Pancreas (tissue), 10 donors: ENCODE results near the gene RUFY1. TPM values are rescaled to one million over a fixed set of nuclear protein-coding genes. Genes with fewer than 3 reads are reported as not detected.

ENCODE experiments used
- ATAC-seq, 4 donors: fragments of 200-7000 bp; cut with Tn5 transposase; one replicate each; pipeline versions ENCODE4 v1.8.0 to v1.9.1; 2020; ENCODE audit warnings: mild to moderate bottlenecking in 4 of 4, moderate library complexity in 4 of 4
- DNase-seq, 6 donors: peaks; one replicate each; pipeline ENCODE4 v3.0.0-alpha.2; 2020
- FAIRE-seq: peaks from 2 replicates; lab custom pipeline; 2012; peaks lifted over from hg19 to GRCh38; lab: Jason Lieb, UNC
- H3K27ac ChIP-seq, 4 donors: fragments of 200-600 bp; sonication (generic); 1 replicate in 3 of 4; 2 replicates in 1 of 4; pipeline versions ENCODE4 v1.5.0 to v1.8.0; 2020
- H3K27me3 ChIP-seq, 4 donors: fragments of 200-600 bp; one replicate each; pipeline ENCODE4 v1.8.0; 2021
- H3K36me3 ChIP-seq, 3 donors: fragments of 200-600 bp; sonication (generic) in 1 of 3; one replicate each; pipeline versions ENCODE4 v1.5.0 to v1.8.0; 2020 to 2021
- H3K4me1 ChIP-seq, 3 donors: fragments of 200-600 bp; one replicate each; pipeline ENCODE4 v1.8.0; 2021
- H3K4me3 ChIP-seq, 4 donors: fragments of 200-600 bp; sonication (generic) in 2 of 4; one replicate each; pipeline versions ENCODE4 v1.5.0 to v1.8.0; 2020 to 2021
- H3K9me3 ChIP-seq, 4 donors: fragments of 200-600 bp; one replicate each; pipeline ENCODE4 v1.8.0; 2021
- CTCF ChIP-seq, 4 donors: fragments of 200-600 bp; sonication (generic) in 3 of 4; IDR thresholded peaks; one replicate each; pipeline versions ENCODE4 v1.5.0 to v1.8.0; 2021; ENCODE audit warnings: antibody characterized with exemption in 4 of 4
- WGBS, 2 donors: extraction: QIAGEN DNeasy Blood & Tissue Kit; methylation state at CpG; one replicate each; pipeline ENCODE4 v1.1.7; 2013; 5-methylcytosine and 5-hydroxymethylcytosine counted together
- intact Hi-C, 3 donors: fragments of 100-400 bp; cut with DNase I; formaldehyde crosslinking; loops; one replicate each; pipeline versions ENCODE4 v1.11.1 to v1.14.2; 2022
- polyA plus RNA-seq, 2 donors: library from polyadenylated mRNA; stranded (reverse); fragments of 200-250 nt; gene quantifications; one replicate each; pipeline ENCODE4 v1.2.3, GENCODE V29; 2013
- total RNA-seq, 6 donors: library from RNA; stranded (reverse); fragmentation: NEBNext Ultra II Directional in 4 of 6; extraction: Animal tissue kit (Norgen Biotek cat#: 25700) in 4 of 6; gene quantifications; one replicate each; pipeline versions ENCODE4 v1.2.1 to v1.2.4, GENCODE V29; 2021 to 2023
- donor health status: healthy with polysubstance abuse.
- donor health status: DM: no; HTN: no; CAD: no; lungs with moderate emphysema.
- donor health status: DM: no; HTN: no; CAD: no.
- donor health status: control.
- donor health status: control.
- donor health status: Bipolar disorder and iron deficiency.
- donor health status: DM: yes; HTN: yes; CAD: no.
- donor health status: DM: no; HTN: no; CAD: no.
- donor health status: DM: no; HTN: no; CAD: no.
- donor health status: DM: yes; HTN: yes; CAD: no.

RUFY1 gene
- total and polyA plus RNA-seq, 8 donors = 16.4 to 35.8 (median 17.9) TPM

GRCh38 chr5:179596421-179596820, 46.1 kb downstream of the RUFY1 start:
- Histone ChIP-seq H3K9me3 (no peaks in the 10 kb centered on the region), H3K27ac (no peak overlapping the region), H3K27me3 (no peaks in the 10 kb centered on the region), H3K4me3 (no peak overlapping the region), H3K36me3 (peaks cover 0 to 65% (median 38%) of the 10 kb centered on the region in 3 donors), H3K4me1 (no peaks in the 10 kb centered on the region)
- DNase-seq (peak in 1 of 6 donors; percentile 21), FAIRE-seq (no peak), ATAC-seq (no peak)
- intact Hi-C loops = no loop called here
- 89 to 95% methylated on average over 13 of the region's 13 CpGs for WGBS, 2 donors
- TF ChIP-seq CTCF (IDR thresholded peaks at IDR 0.05) = no peak

- intact Hi-C loops = no loop called here
- Histone ChIP-seq H3K4me3 (no peak overlapping the region), H3K9me3 (no peaks in the 10 kb centered on the region), H3K27ac (no peak overlapping the region), H3K27me3 (no peaks in the 10 kb centered on the region), H3K4me1 (no peaks in the 10 kb centered on the region), H3K36me3 (peaks cover 0 to 56% (median 22%) of the 10 kb centered on the region in 3 donors)
- no peak for FAIRE-seq
- 80 to 85% methylated on average over 8 to 9 of the region's 9 CpGs for WGBS, 2 donors
- ATAC-seq = no peak
- no peak for TF ChIP-seq CTCF (IDR thresholded peaks at IDR 0.05)
- no peak for DNase-seq
Observed at GRCh38 chr5:179599100-179599499, 48.7 kb downstream of the RUFY1 start.

- H3K27me3 ChIP-seq = no peaks in the 10 kb centered on the region
- no peak overlapping the region for H3K4me3 ChIP-seq
- intact Hi-C loops = no loop called here
- H3K9me3 ChIP-seq = no peaks in the 10 kb centered on the region
- no peaks in the 10 kb centered on the region for H3K4me1 ChIP-seq
- no peak for TF ChIP-seq CTCF (IDR thresholded peaks at IDR 0.05)
- peaks cover 0 to 53% (median 20%) of the 10 kb centered on the region in 3 donors for H3K36me3 ChIP-seq
- DNase-seq (peak in 1 of 6 donors; percentile 47), ATAC-seq (no peak), FAIRE-seq (no peak)
- WGBS, 2 donors = 92 to 94% methylated on average over 16 of the region's 16 CpGs
- H3K27ac ChIP-seq = no peak overlapping the region
Observed at GRCh38 chr5:179599566-179599965, 49.2 kb downstream of the RUFY1 start.

DNA sequence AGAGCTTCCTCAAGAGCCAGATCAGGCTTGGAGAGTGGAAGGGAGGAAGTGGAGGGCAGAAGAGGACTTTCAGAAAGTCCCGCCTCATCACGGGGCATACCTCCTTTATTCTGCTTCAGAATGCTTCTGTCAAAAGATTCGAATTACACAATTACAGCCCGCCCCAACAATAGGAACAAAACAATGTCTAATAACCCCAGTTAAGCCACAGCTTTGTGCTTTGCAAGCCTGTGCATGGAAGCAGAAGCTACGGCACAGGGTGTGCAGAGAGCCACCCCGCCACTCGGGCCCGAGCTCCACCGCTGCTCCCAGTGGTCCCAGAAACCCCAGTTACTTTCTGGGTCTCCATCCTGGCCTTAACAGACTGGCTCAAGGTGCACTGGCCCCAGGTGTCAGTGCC, 49.6 kb downstream of the RUFY1 start:
- WGBS, 2 donors = 88 to 89% methylated on average over 9 of the region's 9 CpGs

More for the DNA sequence above, 49.6 kb downstream of the RUFY1 start:
- no peak overlapping the region for H3K27ac ChIP-seq
- H3K9me3 ChIP-seq = no peaks in the 10 kb centered on the region
- FAIRE-seq (no peak), DNase-seq (peak in 1 of 6 donors; percentile 23), ATAC-seq (peak in 3 of 4 donors; percentile 9 to 63 (median 40))
- no peak overlapping the region for H3K4me3 ChIP-seq
- peaks cover 0 to 53% (median 20%) of the 10 kb centered on the region in 3 donors for H3K36me3 ChIP-seq
- no peaks in the 10 kb centered on the region for H3K4me1 ChIP-seq
- H3K27me3 ChIP-seq = no peaks in the 10 kb centered on the region
- no peak for TF ChIP-seq CTCF (IDR thresholded peaks at IDR 0.05)
- intact Hi-C loops = no loop called here
